Measurements from ENCODE around the gene SLC35B2. TPM values are rescaled to one million over a fixed set of nuclear protein-coding genes. Genes with fewer than 3 reads are reported as not detected.

Gene SLC35B2
- total RNA-seq, 1 donor, result 60.8 TPM

GRCh38 chr6:44237813-44238433, 19.4 kb downstream of the SLC35B2 start:
- TF ChIP-seq CTCF (IDR thresholded peaks at IDR 0.05; ENCODE audit: insufficient read depth, low read length), result peak; percentile 84
- peak; percentile 59 for DNase-seq (ENCODE audit: low read depth)
- peak overlapping the region; percentile 67 for H3K4me3 ChIP-seq (ENCODE audit: low read depth, low read length)

- TF ChIP-seq CTCF (IDR thresholded peaks at IDR 0.05; ENCODE audit: insufficient read depth, low read length), result no peak
- H3K4me3 ChIP-seq (ENCODE audit: low read depth, low read length), result peak overlapping the region; percentile 67
- peak; percentile 88 for DNase-seq (ENCODE audit: low read depth)
Observed at GRCh38 chr6:44237021-44237812, 20.1 kb downstream of the SLC35B2 start.

GRCh38 chr6:44235891-44236516, 21.3 kb downstream of the SLC35B2 start:
- no peak overlapping the region for H3K4me3 ChIP-seq (ENCODE audit: low read depth, low read length)

GRCh38 chr6:44235269-44235668, 22.1 kb downstream of the SLC35B2 start:
- DNase-seq (ENCODE audit: low read depth), result no peak
- no peak for TF ChIP-seq CTCF (IDR thresholded peaks at IDR 0.05; ENCODE audit: insufficient read depth, low read length)
- no peak overlapping the region for H3K4me3 ChIP-seq (ENCODE audit: low read depth, low read length)

More at GRCh38 chr6:44235891-44236516, 21.3 kb downstream of the SLC35B2 start:
- no peak for DNase-seq (ENCODE audit: low read depth)
- no peak for TF ChIP-seq CTCF (IDR thresholded peaks at IDR 0.05; ENCODE audit: insufficient read depth, low read length)

- DNase-seq (ENCODE audit: low read depth), result peak; percentile 85
- TF ChIP-seq CTCF (IDR thresholded peaks at IDR 0.05; ENCODE audit: insufficient read depth, low read length), result peak; percentile 96
- no peak overlapping the region for H3K4me3 ChIP-seq (ENCODE audit: low read depth, low read length)
Observed at GRCh38 chr6:44234101-44235025, 23.0 kb downstream of the SLC35B2 start.

GRCh38 chr6:44233567-44234100, 23.7 kb downstream of the SLC35B2 start:
- no peak for TF ChIP-seq CTCF (IDR thresholded peaks at IDR 0.05; ENCODE audit: insufficient read depth, low read length)
- DNase-seq (ENCODE audit: low read depth), result no peak
- H3K4me3 ChIP-seq (ENCODE audit: low read depth, low read length), result no peak overlapping the region

All from fibroblast of the aortic adventitia (primary cell).